Prostate gland (tissue), 2 donors: ENCODE results near the gene GPR137. TPM values are rescaled to one million over a fixed set of nuclear protein-coding genes. Genes with fewer than 3 reads are reported as not detected.

Experiments used
- DNase-seq: peaks from one replicate; pipeline ENCODE4 v3.0.0-alpha.2; 2019; ENCODE audit warnings: low spot score
- H3K27ac ChIP-seq, 2 donors: fragments of 200-600 bp; sonication (generic); 2 replicates each; pipeline ENCODE4 v1.5.1; 2017 to 2019
- H3K27me3 ChIP-seq: fragments of 200-600 bp; sonication (generic); replicated peaks from 2 replicates; pipeline ENCODE4 v1.5.1; 2019; ENCODE audit not compliant: insufficient read depth
- H3K36me3 ChIP-seq, 2 donors: fragments of 200-600 bp; sonication (generic); 1 replicate in 1 of 2; 2 replicates in 1 of 2; pipeline versions ENCODE4 v1.5.1 to v1.8.1; 2017 to 2019
- H3K4me1 ChIP-seq: fragments of 200-600 bp; sonication (generic); replicated peaks from 2 replicates; pipeline ENCODE4 v1.5.1; 2019
- H3K4me3 ChIP-seq, 2 donors: fragments of 200-600 bp; sonication (generic); 2 replicates each; pipeline ENCODE4 v1.5.1; 2017 to 2019
- H3K9me3 ChIP-seq: fragments of 200-600 bp; sonication (generic); 2 replicates; pipeline ENCODE4 v1.5.1; 2017
- POLR2A ChIP-seq: fragments of 450-650 bp; IDR thresholded peaks from one replicate; pipeline ENCODE4 v1.6.1; 2016; ENCODE audit warnings: antibody characterized with exemption, mild to moderate bottlenecking
- POLR2AphosphoS5 ChIP-seq: sonication (generic); formaldehyde crosslinking; IDR thresholded peaks from one replicate; pipeline ENCODE4 v1.6.1; 2017; ENCODE audit warnings: antibody characterized with exemption
- WGBS: methylation state at CpG from one replicate; pipeline ENCODE4 v1.1.5; 2018; 5-methylcytosine and 5-hydroxymethylcytosine counted together
- intact Hi-C: fragments of 100-400 bp; cut with DNase I; formaldehyde crosslinking; loops from one replicate; pipeline ENCODE4 v1.14.2; 2022
- small RNA-seq, 2 donors: library from RNA; depleted of rRNA; stranded (forward); fragments of <200 nt; gene quantifications; one replicate each; pipeline ENCODE3, GENCODE V24; 2016
- total RNA-seq, 2 donors: library from RNA; depleted of rRNA; stranded (reverse); fragments of >200 nt; gene quantifications; one replicate each; pipeline ENCODE4 v1.1.0, GENCODE V29; 2016
- TF ChIP-seq, protein P1 (sequence below), 4 experiments: fragments of 200-600 bp in 2 of 4; fragments of 450-650 bp in 2 of 4; sonication (generic) in 2 of 4; IDR thresholded peaks; 1 replicate in 3 of 4; 2 replicates in 1 of 4; pipeline ENCODE4 v1.5.1; 2016 to 2019; ENCODE audit warnings: antibody characterized with exemption in 4 of 4, mild to moderate bottlenecking in 2 of 4, moderate library complexity in 2 of 4

The GPR137 gene
- total RNA-seq, 2 donors from 2014 or later = 38.8 to 94.9 TPM

DNA sequence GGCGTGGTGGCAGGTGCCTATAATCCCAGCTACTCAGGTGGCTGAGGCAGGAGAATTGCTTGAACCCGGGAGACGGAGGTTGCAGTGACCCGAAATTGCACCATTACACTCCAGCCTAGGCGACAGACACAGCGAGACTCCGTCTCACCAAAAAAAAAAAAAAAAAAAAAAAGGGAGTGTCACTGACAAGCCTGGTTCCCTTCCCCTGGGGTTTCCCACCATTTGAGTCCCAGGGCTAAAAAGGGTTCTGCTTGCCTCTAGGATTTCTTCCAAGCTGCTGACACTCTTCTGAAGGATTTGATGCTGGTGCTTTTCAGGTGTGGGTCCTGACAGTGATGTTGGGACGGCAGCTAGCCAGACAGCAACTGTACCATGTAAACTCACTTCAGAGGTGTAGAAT lies 53.1 kb downstream of the GPR137 start:
- intact Hi-C loops = no loop called here
- Histone ChIP-seq H3K36me3 (no peaks in the 10 kb centered on the region), H3K27me3 (no peaks in the 10 kb centered on the region)

More for the DNA sequence above, 53.1 kb downstream of the GPR137 start:
- WGBS = 73% methylated on average over 8 of the region's 8 CpGs
- no peak for DNase-seq
- Histone ChIP-seq H3K4me3 (no peak overlapping the region), H3K4me1 (peaks cover 4% of the 10 kb centered on the region), H3K27ac (no peak overlapping the region), H3K9me3 (no peaks in the 10 kb centered on the region)
- TF ChIP-seq POLR2A (no peak), POLR2AphosphoS5 (no peak)
- TF ChIP-seq, protein P1, sequence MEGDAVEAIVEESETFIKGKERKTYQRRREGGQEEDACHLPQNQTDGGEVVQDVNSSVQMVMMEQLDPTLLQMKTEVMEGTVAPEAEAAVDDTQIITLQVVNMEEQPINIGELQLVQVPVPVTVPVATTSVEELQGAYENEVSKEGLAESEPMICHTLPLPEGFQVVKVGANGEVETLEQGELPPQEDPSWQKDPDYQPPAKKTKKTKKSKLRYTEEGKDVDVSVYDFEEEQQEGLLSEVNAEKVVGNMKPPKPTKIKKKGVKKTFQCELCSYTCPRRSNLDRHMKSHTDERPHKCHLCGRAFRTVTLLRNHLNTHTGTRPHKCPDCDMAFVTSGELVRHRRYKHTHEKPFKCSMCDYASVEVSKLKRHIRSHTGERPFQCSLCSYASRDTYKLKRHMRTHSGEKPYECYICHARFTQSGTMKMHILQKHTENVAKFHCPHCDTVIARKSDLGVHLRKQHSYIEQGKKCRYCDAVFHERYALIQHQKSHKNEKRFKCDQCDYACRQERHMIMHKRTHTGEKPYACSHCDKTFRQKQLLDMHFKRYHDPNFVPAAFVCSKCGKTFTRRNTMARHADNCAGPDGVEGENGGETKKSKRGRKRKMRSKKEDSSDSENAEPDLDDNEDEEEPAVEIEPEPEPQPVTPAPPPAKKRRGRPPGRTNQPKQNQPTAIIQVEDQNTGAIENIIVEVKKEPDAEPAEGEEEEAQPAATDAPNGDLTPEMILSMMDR (IDR thresholded peaks at IDR 0.05) = no peak

Small RNA genes within 50 kb of the gene (small RNA-seq; reads per million reads assigned to genes)
- 0 reads per million in 2 donors for gene RF00019

Other genes with a start within 250 kb of the GPR137 start
- under 1 TPM; 0.36 to 0.57 TPM for gene FLRT1, start 249.9 kb upstream of the GPR137 start, total RNA-seq
- gene MACROD1, start 119.7 kb upstream of the GPR137 start, total RNA-seq = 10 to 100 TPM; 33.5 to 68.2 TPM
- 100 to 1,000 TPM; 104 to 139 TPM for gene STIP1, start 99.7 kb upstream of the GPR137 start, total RNA-seq
- 10 to 100 TPM in 1 of 2 donors, 1 to 10 TPM in 1; 5.3 to 12.8 TPM for gene FERMT3, start 79.1 kb upstream of the GPR137 start, total RNA-seq
- gene TRPT1, start 59.7 kb upstream of the GPR137 start, total RNA-seq = 10 to 100 TPM; 63.6 to 87.7 TPM
- 10 to 100 TPM; 89.5 to 90.8 TPM for gene NUDT22, start 59.6 kb upstream of the GPR137 start, total RNA-seq
- gene DNAJC4, start 55.3 kb upstream of the GPR137 start, total RNA-seq = 10 to 100 TPM; 55.8 to 63.8 TPM
- gene VEGFB, start 51.3 kb upstream of the GPR137 start, total RNA-seq = 10 to 100 TPM; 50.9 to 91.2 TPM
- gene FKBP2, start 44.8 kb upstream of the GPR137 start, total RNA-seq = 100 to 1,000 TPM; 138 to 164 TPM
- 10 to 100 TPM; 60.5 to 69.3 TPM for gene PPP1R14B, start 38.9 kb upstream of the GPR137 start, total RNA-seq
- gene PLCB3, start 34.3 kb upstream of the GPR137 start, total RNA-seq = 10 to 100 TPM; 26.3 to 43.1 TPM
- gene BAD, start 1.2 kb upstream of the GPR137 start, total RNA-seq = 100 to 1,000 TPM; 140 to 161 TPM
- gene KCNK4, start 5.5 kb downstream of the GPR137 start, total RNA-seq = not detected
- gene CATSPERZ, start 14.5 kb downstream of the GPR137 start, total RNA-seq = 10 to 100 TPM in 1 of 2 donors, not detected in 1; 44.3 TPM
- gene ESRRA, start 19.7 kb downstream of the GPR137 start, total RNA-seq = 10 to 100 TPM; 38.7 to 54.7 TPM
- gene TRMT112, start 31.7 kb downstream of the GPR137 start, total RNA-seq = 100 to 1,000 TPM; 328 to 400 TPM
- gene PRDX5, start 32.3 kb downstream of the GPR137 start, total RNA-seq = 100 to 1,000 TPM; 224 to 303 TPM
- gene CCDC88B, start 54.4 kb downstream of the GPR137 start, total RNA-seq = 1 to 10 TPM; 3.0 to 10.0 TPM
- gene RPS6KA4, start 73.3 kb downstream of the GPR137 start, total RNA-seq = 10 to 100 TPM; 18.9 to 23.7 TPM